ENCODE measurements around the gene TRIM65.

- no peak for TF ChIP-seq CTCF (IDR thresholded peaks at IDR 0.05)
- no peak for TF ChIP-seq POLR2A (IDR thresholded peaks at IDR 0.05)
These were observed 8.3 kb downstream of the TRIM65 start for GRCh38 chr17:75888484-75888883.

All from right lobe of liver (tissue), 4 donors.